Fibroblast of lung (primary cell): ENCODE results near the gene HEXIM1.

Experiments used
- EZH2 ChIP-seq: IDR thresholded peaks from 2 replicates; pipeline ENCODE4 v1.5.1; 2012; ENCODE audit warnings: low read length, control low read depth, mild to moderate bottlenecking; ENCODE audit errors: missing control alignments
- TF ChIP-seq, protein P1 (sequence below), 2 donors: IDR thresholded peaks in 1 of 2; conservative IDR thresholded peaks in 1 of 2; 1 replicate in 1 of 2; 2 replicates in 1 of 2; pipeline ENCODE4 v1.5.1; 2011 to 2012; ENCODE audit warnings: low read length in 2 of 2, control low read depth in 1 of 2, inconsistent platforms in 1 of 2, low read depth in 1 of 2, mild to moderate bottlenecking in 1 of 2

DNA sequence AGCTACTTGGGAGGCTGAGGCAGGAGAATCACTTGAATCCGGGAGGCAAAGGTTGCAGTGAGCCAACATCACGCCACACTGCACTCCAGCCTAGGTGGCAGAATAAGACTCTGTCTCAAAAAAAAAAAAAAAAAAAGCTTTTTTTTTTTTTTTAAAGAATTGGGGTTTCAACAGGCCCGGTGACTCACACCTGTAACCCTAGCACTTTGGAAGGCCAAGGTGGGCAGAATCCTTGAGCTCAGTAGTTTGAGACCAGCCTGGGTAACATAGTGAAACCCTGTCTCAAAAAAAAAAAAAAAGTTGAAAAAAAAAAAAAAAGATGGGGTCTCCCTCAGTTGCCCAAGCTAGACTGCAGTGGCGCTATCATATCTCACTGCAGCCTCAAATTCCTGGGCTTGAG is 6.8 kb downstream of the HEXIM1 start:
- TF ChIP-seq, protein P1, sequence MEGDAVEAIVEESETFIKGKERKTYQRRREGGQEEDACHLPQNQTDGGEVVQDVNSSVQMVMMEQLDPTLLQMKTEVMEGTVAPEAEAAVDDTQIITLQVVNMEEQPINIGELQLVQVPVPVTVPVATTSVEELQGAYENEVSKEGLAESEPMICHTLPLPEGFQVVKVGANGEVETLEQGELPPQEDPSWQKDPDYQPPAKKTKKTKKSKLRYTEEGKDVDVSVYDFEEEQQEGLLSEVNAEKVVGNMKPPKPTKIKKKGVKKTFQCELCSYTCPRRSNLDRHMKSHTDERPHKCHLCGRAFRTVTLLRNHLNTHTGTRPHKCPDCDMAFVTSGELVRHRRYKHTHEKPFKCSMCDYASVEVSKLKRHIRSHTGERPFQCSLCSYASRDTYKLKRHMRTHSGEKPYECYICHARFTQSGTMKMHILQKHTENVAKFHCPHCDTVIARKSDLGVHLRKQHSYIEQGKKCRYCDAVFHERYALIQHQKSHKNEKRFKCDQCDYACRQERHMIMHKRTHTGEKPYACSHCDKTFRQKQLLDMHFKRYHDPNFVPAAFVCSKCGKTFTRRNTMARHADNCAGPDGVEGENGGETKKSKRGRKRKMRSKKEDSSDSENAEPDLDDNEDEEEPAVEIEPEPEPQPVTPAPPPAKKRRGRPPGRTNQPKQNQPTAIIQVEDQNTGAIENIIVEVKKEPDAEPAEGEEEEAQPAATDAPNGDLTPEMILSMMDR (conservative IDR thresholded peaks at IDR 0.05 in 1 of 2, IDR thresholded peaks at IDR 0.05 in 1 of 2; ENCODE audit: low read depth in 1 of 2, low read length in 2 of 2), result no peak
- no peak for TF ChIP-seq EZH2
